ENCODE data around the gene OR10G4. TPM values are rescaled to one million over a fixed set of nuclear protein-coding genes. Genes with fewer than 3 reads are reported as not detected.
"Not testable (repeated sequence)": the region's sequence is repeated elsewhere in the genome, so short reads cannot be mapped to it uniquely, and the experiment has no call there.

Gene OR10G4
- total and polyA plus RNA-seq, 4 donors = not detected

- H3K27me3 ChIP-seq (ENCODE audit: control insufficient read depth in 4 of 4, insufficient read depth in 4 of 4, low read length in 3 of 4) = peaks cover 0 to 3% (median 0%) of the 10 kb centered on the region in 4 donors
These were observed 17.7 kb upstream of the OR10G4 start, which contains the start of gene OR10G6 for GRCh38 chr11:123995119-123995518. TSS of gene OR10G6 (minus strand) at chr11:123995161. CDS start at chr11:123995161, 0 bp downstream.

DNA sequence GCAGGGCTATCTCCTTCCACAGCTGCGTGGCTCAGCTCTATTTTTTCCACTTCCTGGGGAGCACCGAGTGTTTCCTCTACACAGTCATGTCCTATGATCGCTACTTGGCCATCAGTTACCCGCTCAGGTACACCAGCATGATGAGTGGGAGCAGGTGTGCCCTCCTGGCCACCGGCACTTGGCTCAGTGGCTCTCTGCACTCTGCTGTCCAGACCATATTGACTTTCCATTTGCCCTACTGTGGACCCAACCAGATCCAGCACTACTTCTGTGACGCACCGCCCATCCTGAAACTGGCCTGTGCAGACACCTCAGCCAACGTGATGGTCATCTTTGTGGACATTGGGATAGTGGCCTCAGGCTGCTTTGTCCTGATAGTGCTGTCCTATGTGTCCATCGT, 3.0 kb downstream of the OR10G4 start:
- not testable (repeated sequence) for H3K4me3 ChIP-seq (ENCODE audit: low read depth in 1 of 3, low read length in 3 of 3); H3K9ac ChIP-seq (ENCODE audit: low read depth in 1 of 2, low read length in 2 of 2); H3K27me3 ChIP-seq (ENCODE audit: control insufficient read depth in 4 of 4, insufficient read depth in 4 of 4, low read length in 3 of 4); H3K9me3 ChIP-seq (ENCODE audit: control insufficient read depth in 4 of 4, low read length in 3 of 4); H3K27ac ChIP-seq (ENCODE audit: low read depth in 1 of 2, low read length in 2 of 2); H3K4me1 ChIP-seq (ENCODE audit: control insufficient read depth in 4 of 4, insufficient read depth in 4 of 4, low read length in 3 of 4); H3K36me3 ChIP-seq (ENCODE audit: control insufficient read depth in 4 of 4, insufficient read depth in 3 of 4, low read depth in 1 of 4, low read length in 3 of 4); DNase-seq (ENCODE audit: low spot score)
- WGBS = 87% methylated on average over 7 of the region's 9 CpGs

More at GRCh38 chr11:123995119-123995518, 17.7 kb upstream of the OR10G4 start, which contains the start of gene OR10G6:
- no peak within 1 kb of the TSS for H3K9ac ChIP-seq (ENCODE audit: low read depth in 1 of 2, low read length in 2 of 2)
- no peaks in the 10 kb centered on the region for H3K36me3 ChIP-seq (ENCODE audit: control insufficient read depth in 4 of 4, insufficient read depth in 3 of 4, low read depth in 1 of 4, low read length in 3 of 4)
- WGBS = 58% methylated on average over 1 of the region's 1 CpG
- TF ChIP-seq HNF4G (IDR thresholded peaks at IDR 0.05) = no peak
- no peak for TF ChIP-seq JUND (IDR thresholded peaks at IDR 0.05)
- TF ChIP-seq FOXA1 (IDR thresholded peaks at IDR 0.05) = no peak
- no peak for TF ChIP-seq RXRA (IDR thresholded peaks at IDR 0.05)
- TF ChIP-seq GABPA (IDR thresholded peaks at IDR 0.05 in 1 of 2, conservative IDR thresholded peaks at IDR 0.05 in 1 of 2) = no peak
- no peak for TF ChIP-seq HNF4A (conservative IDR thresholded peaks at IDR 0.05)
- TF ChIP-seq SP1 (IDR thresholded peaks at IDR 0.05) = no peak
- TF ChIP-seq, protein P1, sequence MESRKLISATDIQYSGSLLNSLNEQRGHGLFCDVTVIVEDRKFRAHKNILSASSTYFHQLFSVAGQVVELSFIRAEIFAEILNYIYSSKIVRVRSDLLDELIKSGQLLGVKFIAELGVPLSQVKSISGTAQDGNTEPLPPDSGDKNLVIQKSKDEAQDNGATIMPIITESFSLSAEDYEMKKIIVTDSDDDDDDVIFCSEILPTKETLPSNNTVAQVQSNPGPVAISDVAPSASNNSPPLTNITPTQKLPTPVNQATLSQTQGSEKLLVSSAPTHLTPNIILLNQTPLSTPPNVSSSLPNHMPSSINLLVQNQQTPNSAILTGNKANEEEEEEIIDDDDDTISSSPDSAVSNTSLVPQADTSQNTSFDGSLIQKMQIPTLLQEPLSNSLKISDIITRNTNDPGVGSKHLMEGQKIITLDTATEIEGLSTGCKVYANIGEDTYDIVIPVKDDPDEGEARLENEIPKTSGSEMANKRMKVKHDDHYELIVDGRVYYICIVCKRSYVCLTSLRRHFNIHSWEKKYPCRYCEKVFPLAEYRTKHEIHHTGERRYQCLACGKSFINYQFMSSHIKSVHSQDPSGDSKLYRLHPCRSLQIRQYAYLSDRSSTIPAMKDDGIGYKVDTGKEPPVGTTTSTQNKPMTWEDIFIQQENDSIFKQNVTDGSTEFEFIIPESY (IDR thresholded peaks at IDR 0.05) = no peak
- no peak for TF ChIP-seq EGR1 (IDR thresholded peaks at IDR 0.05; ENCODE audit: low read depth in 2 of 2)
- no peak for TF ChIP-seq MAX (IDR thresholded peaks at IDR 0.05)
- no peak for TF ChIP-seq FOXA2 (IDR thresholded peaks at IDR 0.05)
- TF ChIP-seq YY1 (IDR thresholded peaks at IDR 0.05) = no peak
- TF ChIP-seq, protein P2, sequence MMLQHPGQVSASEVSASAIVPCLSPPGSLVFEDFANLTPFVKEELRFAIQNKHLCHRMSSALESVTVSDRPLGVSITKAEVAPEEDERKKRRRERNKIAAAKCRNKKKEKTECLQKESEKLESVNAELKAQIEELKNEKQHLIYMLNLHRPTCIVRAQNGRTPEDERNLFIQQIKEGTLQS (IDR thresholded peaks at IDR 0.05) = no peak
- TF ChIP-seq NR2F2 (IDR thresholded peaks at IDR 0.05) = no peak
- H3K4me1 ChIP-seq (ENCODE audit: control insufficient read depth in 4 of 4, insufficient read depth in 4 of 4, low read length in 3 of 4) = no peaks in the 10 kb centered on the region
- H3K27ac ChIP-seq (ENCODE audit: low read depth in 1 of 2, low read length in 2 of 2) = no peak within 1 kb of the TSS
- H3K4me3 ChIP-seq (ENCODE audit: low read depth in 1 of 3, low read length in 3 of 3) = no peak within 1 kb of the TSS
- DNase-seq (ENCODE audit: low spot score) = no peak
- no peaks in the 10 kb centered on the region for H3K9me3 ChIP-seq (ENCODE audit: control insufficient read depth in 4 of 4, low read length in 3 of 4)

DNA sequence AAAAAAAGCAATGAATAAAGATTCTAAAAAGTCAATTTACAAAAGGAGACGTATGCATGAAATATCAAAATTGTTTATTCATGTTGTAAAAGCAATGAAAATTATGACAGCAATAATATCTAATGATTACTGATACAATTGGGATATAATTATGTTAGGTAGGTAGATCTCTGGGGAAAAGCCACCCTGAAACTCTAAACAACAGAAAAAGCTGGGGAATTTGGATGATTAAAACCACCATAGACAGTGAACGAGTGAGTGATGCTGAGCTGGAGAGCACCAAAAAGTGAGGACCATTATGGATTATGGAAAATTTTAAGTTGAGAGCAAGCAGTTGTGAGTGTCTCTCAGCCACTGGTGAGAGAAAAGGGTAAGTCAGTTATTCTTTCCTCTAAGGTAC, 13.7 kb downstream of the OR10G4 start, which contains the start of gene OR10G8:
TSS of gene OR10G8 (plus strand) at position 301 of the 400 bp plus-strand sequence. CDS start 2,825 bp downstream, outside the sequence.
- no peaks in the 10 kb centered on the region for H3K4me1 ChIP-seq (ENCODE audit: control insufficient read depth in 4 of 4, insufficient read depth in 4 of 4, low read length in 3 of 4)
- H3K4me3 ChIP-seq (ENCODE audit: low read depth in 1 of 3, low read length in 3 of 3) = no peak within 1 kb of the TSS
- H3K27ac ChIP-seq (ENCODE audit: low read depth in 1 of 2, low read length in 2 of 2) = no peak within 1 kb of the TSS
- TF ChIP-seq HNF4G (IDR thresholded peaks at IDR 0.05) = no peak
- TF ChIP-seq RXRA (IDR thresholded peaks at IDR 0.05) = no peak
- TF ChIP-seq HNF4A (conservative IDR thresholded peaks at IDR 0.05) = no peak
- no peak within 1 kb of the TSS for H3K9ac ChIP-seq (ENCODE audit: low read depth in 1 of 2, low read length in 2 of 2)
- H3K9me3 ChIP-seq (ENCODE audit: control insufficient read depth in 4 of 4, low read length in 3 of 4) = no peaks in the 10 kb centered on the region
- WGBS = 61% methylated on average over 2 of the region's 2 CpGs
- H3K36me3 ChIP-seq (ENCODE audit: control insufficient read depth in 4 of 4, insufficient read depth in 3 of 4, low read depth in 1 of 4, low read length in 3 of 4) = no peaks in the 10 kb centered on the region
- no peaks in the 10 kb centered on the region for H3K27me3 ChIP-seq (ENCODE audit: control insufficient read depth in 4 of 4, insufficient read depth in 4 of 4, low read length in 3 of 4)
- no peak for DNase-seq (ENCODE audit: low spot score)
